ENCODE measurements around the gene SLC6A8.
"Not testable (repeated sequence)": the region's sequence is repeated elsewhere in the genome, so short reads cannot be mapped to it uniquely, and the experiment has no call there.

Gene SLC6A8

GRCh38 chrX:153728951-153729631 lies 41.4 kb downstream of the SLC6A8 start:
- no peak overlapping the region for H3K27ac ChIP-seq
- CTCF ChIA-PET: no interaction called here
- POLR2A ChIA-PET (ENCODE audit: low non-redundant PET): no interaction called here
- TF ChIP-seq CTCF (conservative IDR thresholded peaks at IDR 0.05; ENCODE audit: low read depth): no peak
- no peak for DNase-seq (ENCODE audit: low spot score)

- H3K27ac ChIP-seq; POLR2A ChIA-PET (ENCODE audit: low non-redundant PET); DNase-seq (ENCODE audit: low spot score); CTCF ChIA-PET: not testable (repeated sequence)
Measured at GRCh38 chrX:153730115-153730514, 42.4 kb downstream of the SLC6A8 start.

GRCh38 chrX:153731117-153731844 lies 43.6 kb downstream of the SLC6A8 start:
- no peak for TF ChIP-seq CTCF (conservative IDR thresholded peaks at IDR 0.05; ENCODE audit: low read depth)
- H3K27ac ChIP-seq: no peak overlapping the region
- CTCF ChIA-PET: interaction anchor here (0.6 kb wide), 2 partner anchors 69 to 624 kb away, joined by 3 read pairs; no protein-coding TSS in a partner anchor
- DNase-seq (ENCODE audit: low spot score): no peak
- POLR2A ChIA-PET (ENCODE audit: low non-redundant PET): no interaction called here

- ChIA-PET POLR2A (ENCODE audit: low non-redundant PET) (no interaction called here), CTCF (no interaction called here)
- TF ChIP-seq CTCF (conservative IDR thresholded peaks at IDR 0.05; ENCODE audit: low read depth): no peak
- H3K27ac ChIP-seq: no peak overlapping the region; the same call in 1 of the 2 replicates
- DNase-seq (ENCODE audit: low spot score): no peak
Measured at GRCh38 chrX:153731845-153732215, 44.1 kb downstream of the SLC6A8 start.

GRCh38 chrX:153732401-153732800 lies 44.7 kb downstream of the SLC6A8 start:
- no peak for TF ChIP-seq CTCF (conservative IDR thresholded peaks at IDR 0.05; ENCODE audit: low read depth)
- DNase-seq (ENCODE audit: low spot score): peak; percentile 63
- ChIA-PET CTCF (no interaction called here), POLR2A (ENCODE audit: low non-redundant PET) (no interaction called here)
- peak overlapping the region; percentile 8; the same call in 1 of the 2 replicates for H3K27ac ChIP-seq

- TF ChIP-seq CTCF (conservative IDR thresholded peaks at IDR 0.05; ENCODE audit: low read depth): no peak
- POLR2A ChIA-PET (ENCODE audit: low non-redundant PET): no interaction called here
- DNase-seq (ENCODE audit: low spot score): no peak
- H3K27ac ChIP-seq: no peak overlapping the region
- CTCF ChIA-PET: no interaction called here
Measured at GRCh38 chrX:153733651-153734240, 46.0 kb downstream of the SLC6A8 start.

- H3K27ac ChIP-seq: no peak overlapping the region
- ChIA-PET POLR2A (ENCODE audit: low non-redundant PET) (no interaction called here), CTCF (interaction anchor here (0.7 kb wide), 1 partner anchor 853 kb away, joined by 5 read pairs; no protein-coding TSS in a partner anchor)
- TF ChIP-seq CTCF (conservative IDR thresholded peaks at IDR 0.05; ENCODE audit: low read depth): no peak
- DNase-seq (ENCODE audit: low spot score): no peak
Measured at GRCh38 chrX:153734871-153735270, 47.1 kb downstream of the SLC6A8 start.
